Gastrocnemius medialis (tissue), 4 donors: ENCODE data around the gene CD248. TPM values are rescaled to one million over a fixed set of nuclear protein-coding genes. Genes with fewer than 3 reads are reported as not detected.
A peak's percentile ranks its signal among the peaks of the same experiment; 100 is the strongest.

Source experiments
- ATAC-seq, 2 donors: fragments of 150-250 bp; one replicate each; pipeline ENCODE4 v1.9.1; 2016
- DNase-seq, 2 donors: peaks; one replicate each; pipeline ENCODE4 v3.0.0-alpha.2; 2019
- H3K27ac ChIP-seq, 4 donors: fragments of 200-600 bp; sonication (generic); 1 replicate in 1 of 4; 2 replicates in 3 of 4; pipeline ENCODE4 v1.5.1; 2016 to 2018; ENCODE audit warnings: mild to moderate bottlenecking in 2 of 4, moderate library complexity in 1 of 4
- H3K27me3 ChIP-seq, 3 donors: fragments of 200-600 bp; sonication (generic) in 2 of 3; 1 replicate in 1 of 3; 2 replicates in 2 of 3; pipeline versions ENCODE4 v1.5.1 to v1.6.0; 2016 to 2019; ENCODE audit warnings: mild to moderate bottlenecking in 1 of 3, moderate library complexity in 1 of 3
- H3K36me3 ChIP-seq, 2 donors: fragments of 200-600 bp; sonication (generic) in 1 of 2; one replicate each; pipeline ENCODE4 v1.5.1; 2017 to 2018
- H3K4me1 ChIP-seq, 2 donors: fragments of 200-600 bp; sonication (generic) in 1 of 2; one replicate each; pipeline ENCODE4 v1.5.1; 2016 to 2017; ENCODE audit warnings: mild to moderate bottlenecking in 2 of 2
- H3K4me3 ChIP-seq, 4 donors: fragments of 200-600 bp; sonication (generic) in 3 of 4; 1 replicate in 1 of 4; 2 replicates in 3 of 4; pipeline ENCODE4 v1.5.1; 2016 to 2019; ENCODE audit warnings: mild to moderate bottlenecking in 2 of 4
- H3K9me3 ChIP-seq, 3 donors: fragments of 200-600 bp; sonication (generic) in 2 of 3; 1 replicate in 1 of 3; 2 replicates in 2 of 3; pipeline ENCODE4 v1.5.1; 2016 to 2019
- POLR2A ChIP-seq, 2 donors: fragments of 450-650 bp; IDR thresholded peaks; one replicate each; pipeline ENCODE4 v1.6.1; 2017; ENCODE audit warnings: antibody characterized with exemption in 2 of 2, mild to moderate bottlenecking in 2 of 2, moderate library complexity in 2 of 2
- in situ Hi-C, 4 donors: fragments of 200-750 bp; cut with MboI; loops; one replicate each; pipeline versions ENCODE4 v1.15.0 to v1.8.0; 2017; ENCODE audit warnings: low sequenced_read_pairs in 4 of 4
- intact Hi-C: fragments of 100-400 bp; cut with DNase I; formaldehyde crosslinking; loops from one replicate; pipeline ENCODE4 v1.15.1; 2023; ENCODE audit warnings: low total_unique reads
- total RNA-seq, 4 donors: library from RNA; depleted of rRNA; stranded (reverse); fragments of >200 nt; gene quantifications; one replicate each; pipeline versions ENCODE4 v1.1.0 to v1.2.3, GENCODE V29; 2016
- TF ChIP-seq, protein P1 (sequence below), 5 experiments: fragments of 450-650 bp in 3 of 5; fragments of 200-600 bp in 2 of 5; sonication (generic) in 2 of 5; IDR thresholded peaks in 4 of 5; conservative IDR thresholded peaks in 1 of 5; 1 replicate in 4 of 5; 2 replicates in 1 of 5; pipeline ENCODE4 v1.5.1; 2016 to 2019; ENCODE audit warnings: antibody characterized with exemption in 5 of 5, mild to moderate bottlenecking in 3 of 5, moderate library complexity in 3 of 5

The CD248 gene
- total RNA-seq, 4 donors from 2014 or later: 0.46 to 4.6 (median 2.8) TPM

DNA sequence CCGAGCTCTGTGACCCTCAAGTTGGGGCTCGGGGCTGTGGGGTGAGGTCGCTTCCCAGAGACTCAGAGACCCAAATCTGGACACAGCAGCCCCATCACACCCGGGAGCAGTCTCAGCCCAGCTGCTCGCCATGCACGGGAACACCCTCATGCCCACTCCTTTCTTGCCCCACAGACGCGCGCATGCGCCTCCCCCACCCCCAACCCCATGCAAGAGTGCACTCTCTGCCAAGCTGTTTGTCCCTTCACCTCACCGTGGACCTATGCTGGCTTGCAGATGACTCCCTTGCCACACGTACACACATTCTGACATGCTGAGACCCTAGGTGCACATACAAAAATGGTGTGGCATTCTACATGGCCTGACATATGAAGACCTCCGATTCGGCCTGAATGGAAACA is 478 bp upstream of the CD248 start:
- no peak for TF ChIP-seq POLR2A (IDR thresholded peaks at IDR 0.05)
- TF ChIP-seq, protein P1, sequence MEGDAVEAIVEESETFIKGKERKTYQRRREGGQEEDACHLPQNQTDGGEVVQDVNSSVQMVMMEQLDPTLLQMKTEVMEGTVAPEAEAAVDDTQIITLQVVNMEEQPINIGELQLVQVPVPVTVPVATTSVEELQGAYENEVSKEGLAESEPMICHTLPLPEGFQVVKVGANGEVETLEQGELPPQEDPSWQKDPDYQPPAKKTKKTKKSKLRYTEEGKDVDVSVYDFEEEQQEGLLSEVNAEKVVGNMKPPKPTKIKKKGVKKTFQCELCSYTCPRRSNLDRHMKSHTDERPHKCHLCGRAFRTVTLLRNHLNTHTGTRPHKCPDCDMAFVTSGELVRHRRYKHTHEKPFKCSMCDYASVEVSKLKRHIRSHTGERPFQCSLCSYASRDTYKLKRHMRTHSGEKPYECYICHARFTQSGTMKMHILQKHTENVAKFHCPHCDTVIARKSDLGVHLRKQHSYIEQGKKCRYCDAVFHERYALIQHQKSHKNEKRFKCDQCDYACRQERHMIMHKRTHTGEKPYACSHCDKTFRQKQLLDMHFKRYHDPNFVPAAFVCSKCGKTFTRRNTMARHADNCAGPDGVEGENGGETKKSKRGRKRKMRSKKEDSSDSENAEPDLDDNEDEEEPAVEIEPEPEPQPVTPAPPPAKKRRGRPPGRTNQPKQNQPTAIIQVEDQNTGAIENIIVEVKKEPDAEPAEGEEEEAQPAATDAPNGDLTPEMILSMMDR (IDR thresholded peaks at IDR 0.05 in 4 of 5, conservative IDR thresholded peaks at IDR 0.05 in 1 of 5): no peak
- peak overlapping the region; percentile 44 to 68 (median 50) for H3K4me3 ChIP-seq
- DNase-seq: no peak
- peak overlapping the region; percentile 72 to 84 (median 80) for H3K27ac ChIP-seq
- no peaks in the 10 kb centered on the region for H3K9me3 ChIP-seq
- ATAC-seq: no peak
- in situ Hi-C loops: no loop called here
- H3K27me3 ChIP-seq: peaks cover 5 to 14% (median 12%) of the 10 kb centered on the region in 3 donors
- intact Hi-C loops: no loop called here
- H3K4me1 ChIP-seq: peaks cover 9 to 10% of the 10 kb centered on the region in 2 donors
- H3K36me3 ChIP-seq: no peaks in the 10 kb centered on the region

DNA sequence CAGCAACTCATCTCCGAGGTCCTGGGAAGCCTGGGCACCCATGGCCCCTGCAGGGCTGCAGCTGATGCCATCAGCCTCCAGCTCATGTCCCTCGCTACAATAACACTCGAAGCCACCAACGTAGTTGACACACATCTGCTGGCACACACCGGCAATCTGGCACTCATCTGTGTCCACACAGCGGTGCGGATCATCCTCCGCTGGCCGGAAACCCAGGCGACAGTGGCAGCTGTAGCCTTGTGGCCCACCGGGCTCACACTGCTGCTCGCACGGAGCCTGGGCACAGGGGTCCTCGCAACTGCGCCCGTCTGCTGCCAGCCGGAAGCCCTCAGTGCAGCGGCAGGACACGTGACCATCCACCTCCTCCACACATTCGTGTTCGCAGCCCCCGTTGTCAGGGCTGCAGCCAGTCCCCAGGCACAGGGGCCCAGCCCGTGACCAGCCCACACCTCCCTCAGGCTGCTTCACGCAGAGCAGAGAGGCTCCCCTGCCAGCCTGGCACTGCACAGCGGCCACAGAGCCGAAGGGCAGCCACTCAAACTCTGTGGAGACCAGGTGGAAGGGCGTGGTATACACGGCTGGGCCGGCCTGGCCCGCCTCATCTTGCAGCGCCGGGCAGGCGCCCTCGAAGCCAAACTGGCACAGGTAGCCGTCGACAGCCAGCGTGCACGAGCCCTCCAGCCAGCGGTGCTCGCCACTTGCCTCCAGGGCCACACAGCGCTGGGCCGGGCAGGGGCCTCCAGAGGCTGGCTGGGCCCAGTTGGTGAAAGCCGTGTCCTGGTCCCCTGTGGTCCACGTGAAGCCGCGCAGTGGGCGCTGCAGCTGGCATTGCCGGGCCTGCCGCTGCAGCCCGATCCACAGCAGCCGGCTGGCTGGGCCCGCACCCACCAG is 678 bp downstream of the CD248 start:
- no peak for ATAC-seq
- intact Hi-C loops (no loop called here), in situ Hi-C loops (no loop called here)
- H3K36me3 ChIP-seq: no peaks in the 10 kb centered on the region
- peaks cover 5 to 14% (median 12%) of the 10 kb centered on the region in 3 donors for H3K27me3 ChIP-seq
- H3K4me1 ChIP-seq: peaks cover 6 to 7% of the 10 kb centered on the region in 2 donors
- H3K9me3 ChIP-seq: no peaks in the 10 kb centered on the region
- no peak for TF ChIP-seq POLR2A (IDR thresholded peaks at IDR 0.05)
- TF ChIP-seq, protein P1 (IDR thresholded peaks at IDR 0.05 in 4 of 5, conservative IDR thresholded peaks at IDR 0.05 in 1 of 5): no peak
- peak overlapping the region; percentile 72 to 84 (median 80) for H3K27ac ChIP-seq
- no peak for DNase-seq
- peak overlapping the region; percentile 44 to 68 (median 50) for H3K4me3 ChIP-seq

DNA sequence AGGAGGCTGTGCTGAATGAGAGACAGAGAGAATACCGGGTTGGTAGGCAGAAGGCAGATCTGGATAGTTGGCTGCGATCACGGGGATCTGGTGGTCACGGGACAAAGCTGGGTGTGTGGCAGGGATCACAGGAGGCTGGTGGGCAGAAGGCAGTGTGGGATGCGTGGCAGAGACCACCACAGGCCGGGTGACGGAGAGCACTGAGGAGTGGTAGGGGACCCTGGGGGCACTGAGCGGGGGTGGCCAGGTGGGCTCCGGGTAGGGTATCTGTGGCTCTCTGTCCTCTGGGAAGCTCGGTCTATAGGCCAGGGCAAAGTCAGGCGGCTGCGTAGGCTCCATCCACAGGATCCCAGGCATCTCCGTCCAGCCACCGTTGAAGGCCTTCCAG is 1.4 kb downstream of the CD248 start:
- H3K27ac ChIP-seq: peak overlapping the region; percentile 72 to 84 (median 80)
- peak overlapping the region; percentile 44 to 68 (median 50) for H3K4me3 ChIP-seq

DNA sequence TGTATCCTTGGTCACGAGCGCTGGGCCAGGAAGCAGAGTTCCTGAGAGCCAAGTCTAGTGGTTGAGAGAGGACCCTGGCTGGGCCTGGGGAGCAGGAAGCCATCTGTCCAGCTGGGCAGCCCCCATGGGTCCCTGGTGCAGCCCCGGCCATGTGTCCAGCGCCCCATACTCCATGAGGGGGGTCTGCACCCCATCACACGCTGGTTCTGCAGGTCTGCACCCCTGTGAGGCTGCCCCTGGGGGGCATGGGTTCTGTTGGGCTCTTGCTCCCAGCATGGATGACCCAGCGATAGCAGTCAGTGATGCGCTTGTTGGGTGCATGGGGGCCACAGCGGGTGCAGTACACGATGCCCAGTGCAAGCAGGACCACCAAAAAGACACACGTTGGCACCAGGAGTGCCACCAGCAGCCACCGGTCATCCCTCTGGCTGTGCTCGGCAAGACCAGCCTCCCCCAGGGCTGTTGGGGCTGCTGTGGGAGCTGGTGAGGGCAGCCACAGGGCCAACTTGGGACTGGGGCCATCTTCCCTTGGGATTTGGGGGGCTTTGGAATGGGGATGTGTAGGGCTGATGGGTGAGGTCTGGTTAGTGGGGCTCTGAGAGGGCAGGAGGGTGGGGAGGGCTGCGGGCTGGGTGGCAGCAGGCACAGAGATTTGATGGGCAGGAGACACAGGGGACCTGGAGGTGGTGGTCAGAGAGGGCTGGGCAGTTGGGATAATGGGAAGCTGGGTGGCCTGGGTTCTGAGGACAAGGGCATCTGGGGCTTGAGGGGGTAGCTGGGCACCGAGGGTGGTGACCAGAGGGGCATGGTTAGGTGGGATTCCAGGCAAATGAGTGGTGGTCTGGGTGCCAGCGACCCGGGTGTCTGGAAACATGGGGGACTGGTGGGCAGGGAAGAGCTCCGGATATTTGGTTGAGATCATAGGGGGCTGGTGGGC is 2.0 kb downstream of the CD248 start:
- no peak for ATAC-seq
- Histone ChIP-seq H3K9me3 (no peaks in the 10 kb centered on the region), H3K4me1 (peaks cover 6 to 7% of the 10 kb centered on the region in 2 donors), H3K36me3 (no peaks in the 10 kb centered on the region), H3K27me3 (peaks cover 5 to 14% (median 12%) of the 10 kb centered on the region in 3 donors), H3K4me3 (peak overlapping the region; percentile 1 to 79 (median 37)), H3K27ac (peak overlapping the region; percentile 72 to 84 (median 80))
- in situ Hi-C loops (no loop called here), intact Hi-C loops (no loop called here)
- no peak for TF ChIP-seq POLR2A (IDR thresholded peaks at IDR 0.05)
- TF ChIP-seq, protein P1 (IDR thresholded peaks at IDR 0.05 in 4 of 5, conservative IDR thresholded peaks at IDR 0.05 in 1 of 5): no peak
- DNase-seq: no peak

More for the DNA sequence above, 1.4 kb downstream of the CD248 start:
- Histone ChIP-seq H3K36me3 (no peaks in the 10 kb centered on the region), H3K4me1 (peaks cover 6 to 7% of the 10 kb centered on the region in 2 donors), H3K27me3 (peaks cover 5 to 14% (median 12%) of the 10 kb centered on the region in 3 donors), H3K9me3 (no peaks in the 10 kb centered on the region)
- ATAC-seq (no peak), DNase-seq (no peak)
- TF ChIP-seq, protein P1 (IDR thresholded peaks at IDR 0.05 in 4 of 5, conservative IDR thresholded peaks at IDR 0.05 in 1 of 5): no peak
- no peak for TF ChIP-seq POLR2A (IDR thresholded peaks at IDR 0.05)
- intact Hi-C loops (no loop called here), in situ Hi-C loops (no loop called here)
